Hepatocyte (in vitro differentiated cells): ENCODE data around the gene TRNP1. TPM values are rescaled to one million over a fixed set of nuclear protein-coding genes. Genes with fewer than 3 reads are reported as not detected.

Experiments
- DNase-seq: peaks from one replicate; pipeline ENCODE4 v3.0.0-alpha.2; 2016; ENCODE audit warnings: low spot score
- H2AFZ ChIP-seq: fragments of 200-600 bp; sonication (generic); 2 replicates; pipeline ENCODE4 v1.6.0; 2016; ENCODE audit warnings: antibody characterized with exemption, mild to moderate bottlenecking
- H3K27ac ChIP-seq: fragments of 200-600 bp; sonication (generic); 2 replicates; pipeline ENCODE4 v1.5.1; 2016; ENCODE audit warnings: mild to moderate bottlenecking
- H3K27me3 ChIP-seq: fragments of 200-600 bp; sonication (generic); 2 replicates; pipeline ENCODE4 v1.6.1; 2016
- H3K36me3 ChIP-seq: fragments of 200-600 bp; sonication (generic); replicated peaks from 2 replicates; pipeline ENCODE4 v1.5.1; 2016; ENCODE audit warnings: low read depth; ENCODE audit not compliant: insufficient read depth
- H3K4me1 ChIP-seq: fragments of 200-600 bp; sonication (generic); 2 replicates; pipeline ENCODE4 v1.5.1; 2016; ENCODE audit warnings: mild to moderate bottlenecking, moderate library complexity; ENCODE audit not compliant: insufficient read depth
- H3K4me2 ChIP-seq: fragments of 200-600 bp; sonication (generic); 2 replicates; pipeline ENCODE4 v1.6.0; 2016
- H3K4me3 ChIP-seq: fragments of 200-600 bp; sonication (generic); 2 replicates; pipeline ENCODE4 v1.5.1; 2016; ENCODE audit warnings: mild to moderate bottlenecking
- H3K79me2 ChIP-seq: fragments of 200-600 bp; sonication (generic); 2 replicates; pipeline ENCODE4 v1.6.0; 2017; ENCODE audit warnings: mild to moderate bottlenecking
- H3K9me2 ChIP-seq: fragments of 200-600 bp; sonication (generic); replicated peaks from 2 replicates; pipeline ENCODE4 v1.6.0; 2017; ENCODE audit warnings: mild to moderate bottlenecking; ENCODE audit not compliant: insufficient read depth
- H3K9me3 ChIP-seq: fragments of 200-600 bp; sonication (generic); 2 replicates; pipeline ENCODE4 v1.5.1; 2016; ENCODE audit warnings: low read depth, mild to moderate bottlenecking
- H4K20me1 ChIP-seq: fragments of 200-600 bp; sonication (generic); 2 replicates; pipeline ENCODE4 v1.6.0; 2016; ENCODE audit warnings: mild to moderate bottlenecking; ENCODE audit not compliant: insufficient read depth, poor library complexity, severe bottlenecking
- CTCF ChIP-seq: fragments of 200-600 bp; sonication (generic); IDR thresholded peaks from 2 replicates; pipeline ENCODE4 v1.5.1; 2016; ENCODE audit warnings: antibody characterized with exemption, mild to moderate bottlenecking; ENCODE audit not compliant: poor library complexity
- EZH2 ChIP-seq: fragments of 200-600 bp; sonication (generic); IDR thresholded peaks from 2 replicates; pipeline ENCODE4 v1.6.1; 2016; ENCODE audit warnings: antibody characterized with exemption, mild to moderate bottlenecking, borderline replicate concordance
- EZH2phosphoT487 ChIP-seq: fragments of 200-600 bp; sonication (generic); IDR thresholded peaks from one replicate; pipeline ENCODE4 v1.6.1; 2018; ENCODE audit warnings: antibody characterized with exemption, mild to moderate bottlenecking, low read depth, moderate library complexity; ENCODE audit not compliant: unreplicated experiment, severe bottlenecking
- WGBS: methylation state at CpG from one replicate; pipeline ENCODE4 v1.1.6; 2016; ENCODE audit warnings: low lambda C conversion rate; ENCODE audit errors: missing lambda C conversion rate; 5-methylcytosine and 5-hydroxymethylcytosine counted together
- polyA plus RNA-seq: library from polyadenylated mRNA; unstranded; fragments of >200 nt; fragmentation: Nextera tagmentation; extraction: Ambion mirVana; gene quantifications from 2 replicates; pipeline ENCODE4 v1.2.1, GENCODE V29; 2016
- total RNA-seq: library from RNA; depleted of rRNA; stranded (reverse); fragments of >200 nt; gene quantifications from 2 replicates; pipeline ENCODE4 v1.2.3, GENCODE V29; 2014

The TRNP1 gene
- total and polyA plus RNA-seq, 2 experiments from 2014 or later: 67.4 to 137 TPM

DNA sequence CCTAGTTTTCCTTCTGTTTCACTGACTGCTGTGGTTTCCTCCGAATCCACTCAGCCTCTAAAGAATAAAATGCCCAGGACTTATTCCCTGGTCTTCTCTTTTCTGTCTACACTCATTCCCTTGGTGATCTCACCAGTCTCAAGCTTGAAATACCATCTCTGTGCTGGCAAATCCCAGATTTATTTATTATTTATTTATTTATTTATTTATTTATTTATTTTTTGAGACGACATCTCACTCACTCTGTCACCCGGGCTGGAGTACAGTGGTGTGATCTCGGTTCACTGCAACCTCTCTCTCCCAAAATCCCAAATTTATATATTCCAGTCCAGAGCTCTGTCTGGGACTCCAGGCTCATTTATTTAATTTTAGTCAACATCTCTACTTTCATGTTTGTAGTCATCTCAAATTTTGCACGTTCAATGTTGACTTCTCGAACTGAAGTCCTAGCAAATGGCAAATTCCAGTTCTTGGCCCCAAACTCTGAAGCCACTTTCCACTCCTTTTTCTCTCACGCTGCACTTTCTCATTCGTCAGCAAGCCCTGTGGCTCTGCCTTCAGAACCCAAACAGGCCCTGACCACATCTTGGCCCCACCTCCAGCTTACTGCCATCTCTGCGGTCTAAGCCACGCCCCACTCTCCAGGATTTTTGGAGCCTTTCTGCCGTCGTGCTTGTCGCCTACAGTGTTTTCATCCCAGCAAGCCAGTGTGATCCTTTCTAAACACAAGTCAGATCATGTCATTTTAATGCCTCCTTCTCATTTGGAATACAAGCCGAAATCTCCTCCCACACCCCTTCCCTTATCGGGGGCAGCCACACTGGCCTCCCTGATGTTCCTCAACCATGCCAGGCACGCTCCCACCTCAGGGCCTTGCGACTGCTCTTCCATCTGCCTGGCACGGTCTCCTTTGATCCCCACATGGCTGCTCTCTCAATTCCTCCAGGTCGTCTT lies 33.4 kb downstream of the TRNP1 start:
- Histone ChIP-seq H3K9me2 (no peaks in the 10 kb centered on the region), H3K4me2 (peak overlapping the region; percentile 55), H3K4me3 (no peak overlapping the region), H3K79me2 (no peaks in the 10 kb centered on the region), H4K20me1 (no peaks in the 10 kb centered on the region), H3K27ac (peak overlapping the region; percentile 82), H3K4me1 (peaks cover 16% of the 10 kb centered on the region), H3K9me3 (no peaks in the 10 kb centered on the region), H3K36me3 (no peaks in the 10 kb centered on the region), H2AFZ (peak overlapping the region; percentile 21), H3K27me3 (no peaks in the 10 kb centered on the region)
- peak; percentile 75 for DNase-seq
- TF ChIP-seq CTCF: no peak
- no peak for TF ChIP-seq EZH2phosphoT487
- TF ChIP-seq EZH2: no peak
- 45% methylated on average over 19 of the region's 19 CpGs for WGBS

DNA sequence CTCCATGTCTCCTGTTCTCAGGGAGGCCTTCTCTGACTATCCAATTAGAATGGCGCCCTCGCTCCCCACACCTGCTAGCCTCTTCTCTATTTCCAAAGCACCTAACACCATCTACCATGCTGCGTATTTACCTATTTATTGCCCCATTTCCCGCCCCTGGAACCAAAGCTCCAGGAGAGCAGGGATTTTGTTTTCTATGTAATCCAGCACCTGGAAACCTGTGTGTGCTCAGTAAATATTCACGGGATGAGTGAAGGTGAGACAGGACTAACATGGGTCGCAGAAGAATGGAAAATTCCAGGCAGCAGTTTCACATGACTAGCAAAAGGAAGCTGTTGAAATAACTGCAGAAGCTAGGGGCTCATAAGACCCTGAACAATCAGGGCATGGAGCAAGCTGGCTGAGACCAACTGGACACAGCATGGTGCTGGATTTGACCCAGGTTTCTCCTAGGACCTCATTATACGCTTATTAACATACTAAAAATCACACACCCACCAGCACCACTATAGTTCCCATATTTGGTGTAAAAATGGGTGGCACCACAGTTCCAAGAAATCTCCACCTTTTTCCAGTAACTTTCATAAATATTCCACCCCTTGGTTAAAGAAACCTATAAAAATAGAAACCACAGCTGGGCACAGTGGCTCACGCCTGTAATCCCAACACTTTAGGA lies 34.2 kb downstream of the TRNP1 start:
- H3K4me2 ChIP-seq: peak overlapping the region; percentile 55
- peaks cover 16% of the 10 kb centered on the region for H3K4me1 ChIP-seq
- no peaks in the 10 kb centered on the region for H4K20me1 ChIP-seq
- no peak overlapping the region for H3K4me3 ChIP-seq
- no peaks in the 10 kb centered on the region for H3K36me3 ChIP-seq
- peak overlapping the region; percentile 82 for H3K27ac ChIP-seq
- WGBS: 59% methylated on average over 8 of the region's 8 CpGs
- peak; percentile 36 for DNase-seq
- H3K27me3 ChIP-seq: no peaks in the 10 kb centered on the region
- H3K9me3 ChIP-seq: no peaks in the 10 kb centered on the region
- H3K9me2 ChIP-seq: no peaks in the 10 kb centered on the region
- H3K79me2 ChIP-seq: no peaks in the 10 kb centered on the region
- H2AFZ ChIP-seq: peak overlapping the region; percentile 21
- TF ChIP-seq CTCF: no peak
- no peak for TF ChIP-seq EZH2phosphoT487
- no peak for TF ChIP-seq EZH2

- H4K20me1 ChIP-seq: no peaks in the 10 kb centered on the region
- 90% methylated on average over 9 of the region's 9 CpGs for WGBS
- no peaks in the 10 kb centered on the region for H3K36me3 ChIP-seq
- H3K9me2 ChIP-seq: no peaks in the 10 kb centered on the region
- H3K9me3 ChIP-seq: no peaks in the 10 kb centered on the region
- no peak for DNase-seq
- no peak overlapping the region for H2AFZ ChIP-seq
- no peak overlapping the region for H3K4me3 ChIP-seq
- peaks cover 25% of the 10 kb centered on the region for H3K4me1 ChIP-seq
- no peaks in the 10 kb centered on the region for H3K27me3 ChIP-seq
- TF ChIP-seq EZH2: no peak
- no peak for TF ChIP-seq CTCF
- no peak for TF ChIP-seq EZH2phosphoT487
- no peak overlapping the region for H3K27ac ChIP-seq
- no peak overlapping the region for H3K4me2 ChIP-seq
- no peaks in the 10 kb centered on the region for H3K79me2 ChIP-seq
These were observed 36.0 kb downstream of the TRNP1 start for GRCh38 chr1:27029517-27029916.
